ENCODE data around the gene CAPZA1. TPM values are rescaled to one million over a fixed set of nuclear protein-coding genes. Genes with fewer than 3 reads are reported as not detected.

The CAPZA1 gene
- total RNA-seq, 1 experiment from 2014 or later: 108 TPM

GRCh38 chr1:112672842-112673241, 53.2 kb downstream of the CAPZA1 start:
- H3K27me3 ChIP-seq (ENCODE audit: insufficient read depth, low read length): peaks cover 6% of the 10 kb centered on the region; the same call in 1 of the 2 replicates
- Mint-ChIP-seq H3K36me3 (ENCODE audit: insufficient read depth in 1 of 3, low read depth in 3 of 3) (peaks cover 15 to 43% (median 35%) of the 10 kb centered on the region in 3 experiments; a peak in 5 of 7 replicates), H3K9me3 (no peaks in the 10 kb centered on the region), H3K27me3 (ENCODE audit: low read depth) (peaks cover 12% of the 10 kb centered on the region), H3K4me1 (peaks cover 44 to 50% of the 10 kb centered on the region in 2 experiments), H3K4me3 (no peak overlapping the region), H3K27ac (no peak overlapping the region)
- no peak overlapping the region for H3K9ac ChIP-seq (ENCODE audit: extremely low read depth, insufficient read length, low read length)
- H3K23ac ChIP-seq (ENCODE audit: insufficient read length, low read depth, low read length): no peak overlapping the region
- no peak overlapping the region for H2AFZ ChIP-seq (ENCODE audit: low read length)
- no peak overlapping the region for H2BK15ac ChIP-seq (ENCODE audit: low read depth, low read length)
- no peak overlapping the region for H2BK20ac ChIP-seq (ENCODE audit: low read depth, low read length, poor library complexity, severe bottlenecking)
- no peak overlapping the region for H2BK120ac ChIP-seq (ENCODE audit: low read depth, low read length, poor library complexity, severe bottlenecking)
- H2BK5ac ChIP-seq (ENCODE audit: insufficient read length, low read length): no peak overlapping the region
- H3T11ph ChIP-seq (ENCODE audit: low read length): no peak overlapping the region
- peaks cover 14% of the 10 kb centered on the region for H3K23me2 ChIP-seq (ENCODE audit: insufficient read length, low read depth, low read length, poor library complexity, severe bottlenecking)
- no peak overlapping the region for H2BK12ac ChIP-seq (ENCODE audit: insufficient read length, low read depth, low read length)
- H4K91ac ChIP-seq (ENCODE audit: insufficient read length, low read depth, low read length): no peak overlapping the region
- no peak overlapping the region for H4K8ac ChIP-seq (replicated peaks; ENCODE audit: insufficient read length, low read depth, low read length)
- H3K56ac ChIP-seq (ENCODE audit: insufficient read length, low read depth, low read length): no peak overlapping the region
- H3K4me1 ChIP-seq (ENCODE audit: insufficient read depth, low read length): peaks cover 6% of the 10 kb centered on the region
- no peak for TF ChIP-seq CTCF (conservative IDR thresholded peaks at IDR 0.05)
- WGBS (ENCODE audit: extremely low coverage, insufficient read length, low lambda C conversion rate): no CpG with 5 or more reads among the region's 1 CpG
- H3K18ac ChIP-seq (ENCODE audit: insufficient read length, low read depth, low read length): no peak overlapping the region
- peaks cover 5% of the 10 kb centered on the region; the same call in 1 of the 2 replicates for H3K79me2 ChIP-seq (ENCODE audit: insufficient read depth, low read length)
- no peak overlapping the region for H4K5ac ChIP-seq (ENCODE audit: insufficient read length, low read depth, low read length)
- no peak overlapping the region for H2AK5ac ChIP-seq (ENCODE audit: insufficient read length, low read length)
- no peaks in the 10 kb centered on the region for H4K20me1 ChIP-seq (ENCODE audit: control insufficient read depth, insufficient read depth, insufficient read length)
- no peak overlapping the region for H3K27ac ChIP-seq (ENCODE audit: insufficient read length, low read depth, low read length)
- H3K14ac ChIP-seq (ENCODE audit: insufficient read depth, low read length): no peak overlapping the region
- no peak overlapping the region for H3K4ac ChIP-seq (ENCODE audit: low read depth, low read length)
- H3K4me2 ChIP-seq (ENCODE audit: insufficient read depth, insufficient read length, low read length): no peak overlapping the region
- no peak for DNase-seq
- no peaks in the 10 kb centered on the region for H3K79me1 ChIP-seq (ENCODE audit: insufficient read depth, low read depth, low read length, poor library complexity, severe bottlenecking)
- H3K9me3 ChIP-seq (ENCODE audit: control insufficient read depth, low read depth, low read length): no peaks in the 10 kb centered on the region

Data from H9 (cell line).